ENCODE results near the gene DDR2. TPM values are rescaled to one million over a fixed set of nuclear protein-coding genes. Genes with fewer than 3 reads are reported as not detected.

DDR2 gene
- total RNA-seq, 2 experiments from 2014 or later: 0.19 to 0.36 TPM

DNA sequence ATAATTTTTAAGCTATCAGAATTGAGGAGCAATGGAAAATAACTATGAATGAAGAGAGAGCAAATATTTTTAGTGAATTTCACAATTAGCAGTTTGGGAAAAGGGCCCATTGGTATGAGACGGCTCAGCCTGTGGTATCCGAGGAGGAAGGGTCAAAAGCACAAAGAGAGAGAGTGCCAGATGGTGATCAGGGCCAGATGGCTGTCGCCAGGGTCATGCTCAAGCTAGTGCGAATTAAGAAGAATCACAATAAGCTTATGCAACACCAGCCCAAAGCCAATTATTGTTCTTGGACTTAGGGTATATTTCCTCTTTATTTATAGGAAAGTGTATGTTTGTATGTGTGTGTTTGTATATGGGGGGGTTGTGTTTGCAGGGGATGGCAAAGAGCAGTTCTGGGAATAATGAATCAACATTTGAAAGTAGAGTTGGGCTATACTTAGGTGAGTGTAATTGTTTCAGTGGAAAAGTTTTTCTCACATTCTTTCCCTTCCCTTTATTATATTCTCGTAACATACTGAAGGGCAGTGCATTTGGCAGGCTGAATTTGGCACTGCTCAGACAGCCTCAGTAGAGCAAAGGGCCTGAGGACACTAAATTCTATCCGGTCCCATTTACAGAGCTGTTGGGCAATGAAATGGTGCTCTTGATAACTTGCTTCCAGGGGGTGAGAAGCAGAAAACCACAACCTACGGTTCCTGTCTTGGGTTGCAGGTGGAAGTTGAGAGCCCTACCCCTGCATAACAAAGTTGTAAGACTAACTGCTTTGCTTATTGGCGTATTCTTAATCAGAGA lies 19.5 kb upstream of the DDR2 start:
- POLR2A ChIA-PET: no interaction called here
- no peak for DNase-seq
- intact Hi-C loops (cut with micrococcal nuclease): no loop called here
- Mint-ChIP-seq H3K27ac (no peak overlapping the region), H3K36me3 (peaks cover 12% of the 10 kb centered on the region), H3K4me3 (no peak overlapping the region), H3K9me3 (peaks cover 11% of the 10 kb centered on the region), H3K27me3 (no peaks in the 10 kb centered on the region), H3K4me1 (ENCODE audit: low read depth) (no peaks in the 10 kb centered on the region)
- CTCF ChIA-PET: interaction anchor here (0.6 to 2.4 kb wide), 14 partner anchors 7 to 557 kb away, joined by 3 to 10 read pairs (median 4); no protein-coding TSS in a partner anchor

DNA sequence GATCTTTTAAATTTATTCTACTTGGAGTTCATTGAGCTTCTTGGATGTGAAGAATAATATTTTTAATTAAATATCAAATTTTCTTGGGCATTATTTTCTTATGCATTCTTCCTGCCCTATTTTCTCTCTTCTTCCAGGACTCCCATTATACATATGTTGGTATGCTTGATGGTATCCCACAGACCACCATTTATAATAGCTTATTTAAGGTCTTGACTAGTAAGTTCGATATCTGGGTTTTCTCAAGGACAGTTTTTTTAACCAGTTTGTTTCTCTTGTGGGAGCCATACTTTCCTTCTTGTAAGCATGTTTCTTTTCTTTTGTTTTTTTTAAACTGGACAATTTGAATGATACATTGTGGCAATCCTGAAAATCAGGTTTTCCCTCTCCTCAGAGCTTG lies 15.4 kb upstream of the DDR2 start:
- POLR2A ChIA-PET: no interaction called here
- peaks cover 12% of the 10 kb centered on the region for H3K36me3 Mint-ChIP-seq
- CTCF ChIA-PET: no interaction called here
- DNase-seq: no peak
- no peak overlapping the region for H3K27ac Mint-ChIP-seq
- no peaks in the 10 kb centered on the region for H3K27me3 Mint-ChIP-seq
- H3K4me1 Mint-ChIP-seq (ENCODE audit: low read depth): no peaks in the 10 kb centered on the region
- intact Hi-C loops (cut with micrococcal nuclease): no loop called here
- no peak overlapping the region for H3K4me3 Mint-ChIP-seq
- H3K9me3 Mint-ChIP-seq: peaks cover 13% of the 10 kb centered on the region

DNA sequence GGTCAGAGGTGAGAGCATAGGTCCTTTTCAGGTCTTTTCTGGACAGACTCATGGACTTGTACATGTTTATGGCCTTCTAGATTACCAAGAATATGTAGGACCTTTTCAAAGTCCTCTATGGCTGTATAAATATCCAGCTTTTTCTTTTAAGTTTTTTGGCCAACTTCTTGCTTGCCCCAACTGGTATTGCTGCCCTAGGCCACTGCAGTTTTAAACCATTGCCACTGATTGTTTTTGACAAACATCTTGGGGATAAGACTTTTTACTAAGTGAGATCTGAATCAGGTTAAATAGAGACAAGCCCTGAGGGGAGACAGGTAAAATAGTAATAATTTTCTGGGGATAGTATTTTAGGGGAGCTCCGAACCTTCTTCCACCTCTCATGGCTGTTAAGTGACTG lies 14.8 kb upstream of the DDR2 start:
- no peak overlapping the region for H3K27ac Mint-ChIP-seq
- peaks cover 12% of the 10 kb centered on the region for H3K36me3 Mint-ChIP-seq
- CTCF ChIA-PET: interaction anchor here (0.7 kb wide), 1 partner anchor 13 kb away, joined by 3 read pairs; no protein-coding TSS in a partner anchor
- H3K4me3 Mint-ChIP-seq: no peak overlapping the region
- H3K27me3 Mint-ChIP-seq: no peaks in the 10 kb centered on the region
- no peak for DNase-seq
- POLR2A ChIA-PET: interaction anchor here (0.6 kb wide), 1 partner anchor 321 kb away, joined by 6 read pairs; no protein-coding TSS in a partner anchor
- intact Hi-C loops (cut with micrococcal nuclease): no loop called here
- H3K4me1 Mint-ChIP-seq (ENCODE audit: low read depth): no peaks in the 10 kb centered on the region
- peaks cover 13% of the 10 kb centered on the region for H3K9me3 Mint-ChIP-seq

DNA sequence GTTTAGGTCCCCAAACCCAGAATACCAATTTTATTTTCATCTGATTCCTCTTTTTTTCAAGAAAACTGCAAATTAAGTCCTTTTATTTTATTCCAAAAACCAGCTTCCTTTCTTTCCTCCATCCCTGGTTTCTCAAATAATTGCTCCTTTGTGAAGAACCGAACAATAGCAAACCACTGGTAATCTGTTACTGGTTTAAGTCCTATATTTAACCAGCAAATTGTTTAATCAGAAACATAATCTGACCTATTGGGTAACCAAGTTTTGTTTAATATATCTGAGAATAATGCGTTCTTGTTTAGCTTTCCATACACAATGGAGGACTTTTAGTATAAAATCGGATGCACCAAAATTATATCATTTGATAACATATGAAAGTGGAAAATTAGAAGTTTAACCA lies 13.2 kb upstream of the DDR2 start:
- H3K27me3 Mint-ChIP-seq: peaks cover 2% of the 10 kb centered on the region
- CTCF ChIA-PET: no interaction called here
- POLR2A ChIA-PET: no interaction called here
- intact Hi-C loops (cut with micrococcal nuclease): no loop called here
- no peak overlapping the region for H3K4me3 Mint-ChIP-seq
- H3K36me3 Mint-ChIP-seq: peaks cover 12% of the 10 kb centered on the region
- H3K9me3 Mint-ChIP-seq: peaks cover 13% of the 10 kb centered on the region
- no peaks in the 10 kb centered on the region for H3K4me1 Mint-ChIP-seq (ENCODE audit: low read depth)
- DNase-seq: no peak
- no peak overlapping the region for H3K27ac Mint-ChIP-seq

DNA sequence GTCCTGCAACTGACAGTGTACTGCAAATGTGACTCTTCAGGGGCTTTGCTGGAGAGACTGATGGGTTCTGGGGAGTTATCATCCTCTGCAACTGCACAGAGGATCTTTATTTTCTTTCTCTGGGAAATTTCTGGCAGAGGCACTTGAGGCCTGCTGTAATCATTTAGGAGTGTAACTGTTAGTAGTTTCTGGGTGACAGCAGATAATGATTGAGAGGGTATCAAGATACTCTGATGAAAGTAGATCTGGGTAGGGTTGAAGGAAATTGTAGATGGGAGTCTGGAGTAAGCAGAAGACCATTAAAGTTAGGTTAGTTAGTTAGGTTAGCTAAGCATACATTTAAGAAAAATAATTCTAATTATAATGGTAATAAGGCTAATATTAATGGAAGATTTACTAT lies 11.0 kb upstream of the DDR2 start:
- Mint-ChIP-seq H3K27me3 (peaks cover 2% of the 10 kb centered on the region), H3K36me3 (peaks cover 12% of the 10 kb centered on the region), H3K9me3 (peaks cover 13% of the 10 kb centered on the region), H3K27ac (no peak overlapping the region), H3K4me1 (ENCODE audit: low read depth) (peaks cover 1% of the 10 kb centered on the region), H3K4me3 (no peak overlapping the region)
- ChIA-PET POLR2A (no interaction called here), CTCF (no interaction called here)
- intact Hi-C loops (cut with micrococcal nuclease): no loop called here
- DNase-seq: no peak

DNA sequence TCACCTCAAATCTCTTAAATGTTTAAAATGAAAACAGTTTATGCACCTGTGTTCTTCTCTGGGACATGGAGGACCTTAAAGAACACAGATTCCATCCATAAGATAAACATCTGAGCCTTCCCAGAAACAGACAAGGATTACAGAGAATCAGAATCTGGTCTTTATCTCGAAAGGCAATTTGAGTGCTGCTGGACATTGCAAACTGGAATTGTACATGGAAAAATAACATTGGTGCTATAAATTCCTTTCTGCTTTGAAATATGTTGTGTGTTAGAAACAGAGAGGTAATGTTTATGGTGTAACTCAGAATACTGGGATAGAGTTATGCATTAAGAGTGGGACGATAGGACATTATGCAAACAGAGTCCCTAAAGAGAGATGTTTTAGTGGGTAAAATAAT lies 6.6 kb upstream of the DDR2 start:
- Mint-ChIP-seq H3K27me3 (peaks cover 7% of the 10 kb centered on the region), H3K4me1 (ENCODE audit: low read depth) (peaks cover 6% of the 10 kb centered on the region), H3K36me3 (no peaks in the 10 kb centered on the region), H3K9me3 (no peaks in the 10 kb centered on the region), H3K4me3 (no peak overlapping the region), H3K27ac (no peak overlapping the region)
- ChIA-PET CTCF (no interaction called here), POLR2A (no interaction called here)
- DNase-seq: no peak
- intact Hi-C loops (cut with micrococcal nuclease): no loop called here

DNA sequence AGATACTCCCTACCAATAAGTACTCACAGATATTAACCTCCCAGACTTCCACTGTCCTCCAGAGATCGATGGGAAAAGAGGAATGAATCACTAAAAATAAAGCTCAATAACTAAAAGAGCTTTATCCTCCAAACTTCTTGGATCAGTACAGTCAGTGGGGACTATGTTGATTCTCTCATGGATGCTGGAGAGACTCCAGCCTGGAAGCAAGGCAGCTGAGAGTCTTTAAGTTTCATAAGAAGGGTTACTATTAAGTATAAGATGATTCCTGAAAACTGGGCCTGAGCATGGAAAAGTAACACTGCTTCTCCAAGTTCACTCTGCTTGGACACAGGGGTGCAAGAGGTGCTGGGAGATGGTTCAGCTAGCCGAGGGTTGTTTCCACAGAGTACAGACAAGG lies 6.2 kb upstream of the DDR2 start:
- Mint-ChIP-seq H3K9me3 (no peaks in the 10 kb centered on the region), H3K27ac (no peak overlapping the region), H3K36me3 (no peaks in the 10 kb centered on the region), H3K4me1 (ENCODE audit: low read depth) (peaks cover 6% of the 10 kb centered on the region), H3K4me3 (no peak overlapping the region), H3K27me3 (peaks cover 7% of the 10 kb centered on the region)
- ChIA-PET CTCF (no interaction called here), POLR2A (no interaction called here)
- intact Hi-C loops (cut with micrococcal nuclease): no loop called here
- no peak for DNase-seq

DNA sequence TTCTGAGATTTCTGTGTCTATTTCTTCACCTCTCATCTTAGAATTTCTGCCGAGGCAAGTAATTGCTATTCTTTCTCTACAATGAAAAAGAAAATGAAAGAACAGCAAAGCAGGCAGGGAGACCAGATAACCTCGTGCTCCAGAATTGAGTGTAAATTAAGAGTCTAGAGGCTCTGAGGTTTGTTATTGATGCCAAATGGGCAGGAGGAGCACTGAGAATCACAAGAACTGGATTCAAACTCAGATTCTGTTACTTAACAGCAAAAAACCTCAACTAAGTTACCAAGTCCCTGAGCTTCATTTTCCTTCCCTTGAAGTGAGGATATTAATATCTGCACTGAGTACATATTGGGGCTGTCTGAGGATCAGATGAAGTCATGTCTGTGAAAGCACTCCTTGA lies 5.5 kb upstream of the DDR2 start:
- no peak overlapping the region for H3K4me3 Mint-ChIP-seq
- H3K27ac Mint-ChIP-seq: no peak overlapping the region
- ChIA-PET CTCF (interaction anchor here (1.6 kb wide), 1 partner anchor 12 kb away, joined by 3 read pairs; no protein-coding TSS in a partner anchor), POLR2A (no interaction called here)
- no peaks in the 10 kb centered on the region for H3K9me3 Mint-ChIP-seq
- H3K4me1 Mint-ChIP-seq (ENCODE audit: low read depth): peaks cover 6% of the 10 kb centered on the region
- no peak for DNase-seq
- H3K36me3 Mint-ChIP-seq: no peaks in the 10 kb centered on the region
- peaks cover 7% of the 10 kb centered on the region for H3K27me3 Mint-ChIP-seq
- intact Hi-C loops (cut with micrococcal nuclease): no loop called here

DNA sequence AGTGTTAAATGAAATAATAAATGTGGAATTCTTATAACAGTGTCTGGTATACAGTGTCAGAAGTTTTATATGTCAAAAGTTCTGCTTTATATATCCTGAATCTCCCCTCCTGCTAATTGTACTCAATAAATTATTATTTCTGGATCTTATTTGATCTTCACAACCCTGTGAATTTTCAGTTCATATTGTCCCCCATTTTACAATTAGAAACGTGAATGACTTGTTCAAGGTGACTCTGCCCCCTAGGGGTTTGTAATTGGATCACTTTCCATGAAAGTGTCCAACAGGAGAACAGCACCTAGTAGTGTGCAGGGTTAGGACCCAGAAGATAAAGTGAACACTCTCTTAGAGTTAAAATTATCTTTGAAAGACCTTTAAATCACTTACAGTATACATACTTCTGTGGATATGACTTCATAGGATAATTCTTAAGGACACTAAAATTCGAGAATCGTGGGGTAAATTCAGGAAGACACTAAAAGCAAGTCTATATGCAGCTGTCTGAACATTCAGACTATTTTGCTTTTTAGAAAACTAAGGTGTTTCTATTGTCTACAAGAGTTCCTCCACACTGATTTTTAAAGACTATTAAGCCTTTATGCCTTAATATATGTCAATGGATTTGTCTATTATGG lies 4.5 kb upstream of the DDR2 start:
- no peaks in the 10 kb centered on the region for H3K36me3 Mint-ChIP-seq
- CTCF ChIA-PET: interaction anchor here (1.6 kb wide), 1 partner anchor 13 kb away, joined by 3 read pairs; no protein-coding TSS in a partner anchor
- H3K27me3 Mint-ChIP-seq: peaks cover 6% of the 10 kb centered on the region
- H3K27ac Mint-ChIP-seq: no peak overlapping the region
- no peak overlapping the region for H3K4me3 Mint-ChIP-seq
- POLR2A ChIA-PET: no interaction called here
- intact Hi-C loops (cut with micrococcal nuclease): no loop called here
- H3K9me3 Mint-ChIP-seq: no peaks in the 10 kb centered on the region
- peaks cover 6% of the 10 kb centered on the region for H3K4me1 Mint-ChIP-seq (ENCODE audit: low read depth)
- no peak for DNase-seq

DNA sequence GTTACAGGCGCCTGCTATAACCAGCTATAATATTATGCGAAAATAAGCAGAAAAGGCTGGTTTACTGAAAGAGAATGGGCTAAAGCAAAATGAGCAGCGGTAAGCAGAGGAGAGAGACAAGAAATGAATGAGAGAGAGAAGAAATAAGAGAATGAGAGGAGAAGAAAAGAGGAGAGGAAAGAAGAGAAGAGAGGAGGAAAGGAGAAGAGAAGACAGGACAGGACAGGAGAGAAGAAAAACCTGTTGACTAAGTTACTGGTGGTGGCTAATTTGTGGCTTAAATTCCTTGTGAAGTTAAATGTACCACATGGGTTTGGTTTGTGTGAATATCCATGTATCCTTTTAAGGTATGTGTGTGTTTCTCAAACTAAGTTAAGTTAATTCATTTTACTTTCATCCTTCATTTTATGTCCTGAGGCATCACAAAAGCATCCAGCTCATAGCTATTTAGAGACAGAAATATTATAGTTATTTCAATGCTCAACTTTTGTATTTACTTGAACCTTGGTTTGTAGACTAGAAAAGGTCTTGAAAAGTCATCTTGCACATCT lies 3.1 kb upstream of the DDR2 start:
- Mint-ChIP-seq H3K36me3 (no peaks in the 10 kb centered on the region), H3K4me3 (no peak overlapping the region), H3K27ac (no peak overlapping the region), H3K4me1 (ENCODE audit: low read depth) (peaks cover 6% of the 10 kb centered on the region), H3K9me3 (no peaks in the 10 kb centered on the region), H3K27me3 (peaks cover 5% of the 10 kb centered on the region)
- no peak for DNase-seq
- intact Hi-C loops (cut with micrococcal nuclease): no loop called here
- ChIA-PET CTCF (no interaction called here), POLR2A (no interaction called here)

DNA sequence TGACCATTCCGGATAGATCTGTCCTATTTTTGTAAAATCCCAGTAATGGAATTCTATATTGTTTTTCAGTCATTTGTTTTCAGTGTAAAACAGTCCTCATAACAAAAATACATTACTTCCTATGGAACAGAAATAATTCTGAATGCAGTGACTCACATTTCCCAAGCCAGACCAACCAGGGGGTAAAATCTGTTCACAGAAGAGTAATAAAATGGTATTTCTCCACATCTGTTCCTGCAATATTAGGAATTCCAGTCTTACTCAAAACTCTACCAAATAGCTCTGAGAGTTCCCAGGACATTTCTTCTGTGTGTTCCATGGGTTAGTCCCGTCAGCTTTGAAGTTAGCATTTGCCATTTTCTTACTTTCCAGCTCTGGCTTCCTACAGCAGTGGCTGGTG lies 2.6 kb upstream of the DDR2 start:
- H3K36me3 Mint-ChIP-seq: no peaks in the 10 kb centered on the region
- H3K27ac Mint-ChIP-seq: no peak overlapping the region
- POLR2A ChIA-PET: no interaction called here
- CTCF ChIA-PET: no interaction called here
- no peak overlapping the region for H3K4me3 Mint-ChIP-seq
- H3K27me3 Mint-ChIP-seq: peaks cover 5% of the 10 kb centered on the region
- peaks cover 6% of the 10 kb centered on the region for H3K4me1 Mint-ChIP-seq (ENCODE audit: low read depth)
- H3K9me3 Mint-ChIP-seq: no peaks in the 10 kb centered on the region
- no peak for DNase-seq
- intact Hi-C loops (cut with micrococcal nuclease): no loop called here

DNA sequence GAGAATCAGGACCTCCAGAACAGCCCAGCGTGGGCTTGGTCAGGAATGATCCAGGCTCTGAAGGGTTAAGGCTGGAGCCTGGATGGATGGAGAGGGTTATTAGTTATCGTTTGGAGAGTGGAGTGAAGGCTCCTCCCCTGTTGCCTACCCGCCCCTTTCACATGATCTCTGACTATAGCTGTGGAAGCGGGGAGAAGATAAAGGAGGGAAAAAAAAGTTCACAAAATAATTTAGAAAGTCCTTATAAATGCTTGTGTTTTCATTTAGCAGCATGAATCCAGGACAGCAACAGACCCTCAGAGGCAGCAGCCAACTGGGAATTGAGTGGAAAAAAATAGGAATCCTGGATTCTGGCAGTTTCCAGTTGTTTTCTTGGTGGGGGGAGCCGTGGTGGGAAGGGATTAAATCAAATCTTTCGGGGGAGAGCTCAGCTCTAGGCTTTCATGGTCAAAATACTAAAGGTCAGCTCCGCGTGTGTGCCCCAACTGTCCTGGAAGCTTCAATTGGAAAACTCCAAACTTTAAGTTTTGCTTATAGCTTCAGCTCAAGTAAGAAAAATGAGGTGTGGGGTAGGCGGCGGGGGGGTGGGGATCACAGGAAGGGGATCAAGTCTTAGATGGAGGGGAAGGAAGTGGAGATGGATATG lies 595 bp upstream of the DDR2 start:
- Mint-ChIP-seq H3K9me3 (no peaks in the 10 kb centered on the region), H3K27ac (no peak overlapping the region), H3K36me3 (no peaks in the 10 kb centered on the region), H3K4me3 (no peak overlapping the region), H3K4me1 (ENCODE audit: low read depth) (peaks cover 3% of the 10 kb centered on the region), H3K27me3 (peaks cover 5% of the 10 kb centered on the region)
- CTCF ChIA-PET: interaction anchor here (0.6 kb wide), 1 partner anchor 18 kb away, joined by 3 read pairs; no protein-coding TSS in a partner anchor
- POLR2A ChIA-PET: no interaction called here
- no peak for DNase-seq
- intact Hi-C loops (cut with micrococcal nuclease): no loop called here

Data from activated CD4-positive, alpha-beta memory T cell treated with anti-CD3 and anti-CD28 coated beads for 36 hours (primary cell).